ENCODE results near the gene UBA6.
"Not testable (repeated sequence)": the region's sequence is repeated elsewhere in the genome, so short reads cannot be mapped to it uniquely, and the experiment has no call there.

The UBA6 gene

GRCh38 chr4:67736262-67736661, 35.3 kb upstream of the UBA6 start:
- TF ChIP-seq CTCF (IDR thresholded peaks at IDR 0.05; ENCODE audit: borderline replicate concordance, insufficient read depth, low read depth, low read length) = no peak

GRCh38 chr4:67735325-67735724, 34.4 kb upstream of the UBA6 start:
- H3K4me3 ChIP-seq (ENCODE audit: low read depth, low read length) = no peak overlapping the region
- no peak for TF ChIP-seq CTCF (IDR thresholded peaks at IDR 0.05; ENCODE audit: borderline replicate concordance, insufficient read depth, low read depth, low read length)

More at GRCh38 chr4:67736262-67736661, 35.3 kb upstream of the UBA6 start:
- no peak overlapping the region for H3K4me3 ChIP-seq (ENCODE audit: low read depth, low read length)

GRCh38 chr4:67730511-67730910, 29.6 kb upstream of the UBA6 start:
- H3K4me3 ChIP-seq (ENCODE audit: low read depth, low read length) = not testable (repeated sequence)

GRCh38 chr4:67727124-67727850, 26.3 kb upstream of the UBA6 start:
- no peak for TF ChIP-seq CTCF (IDR thresholded peaks at IDR 0.05; ENCODE audit: borderline replicate concordance, insufficient read depth, low read depth, low read length)
- H3K4me3 ChIP-seq (ENCODE audit: low read depth, low read length) = no peak overlapping the region

- no peak for TF ChIP-seq CTCF (IDR thresholded peaks at IDR 0.05; ENCODE audit: borderline replicate concordance, insufficient read depth, low read depth, low read length)
- H3K4me3 ChIP-seq (ENCODE audit: low read depth, low read length) = no peak overlapping the region
Measured at GRCh38 chr4:67725981-67726380, 25.0 kb upstream of the UBA6 start.

GRCh38 chr4:67725132-67725531, 24.2 kb upstream of the UBA6 start:
- TF ChIP-seq CTCF (IDR thresholded peaks at IDR 0.05; ENCODE audit: borderline replicate concordance, insufficient read depth, low read depth, low read length) = no peak
- H3K4me3 ChIP-seq (ENCODE audit: low read depth, low read length) = no peak overlapping the region

GRCh38 chr4:67723949-67724348, 23.0 kb upstream of the UBA6 start:
- no peak overlapping the region for H3K4me3 ChIP-seq (ENCODE audit: low read depth, low read length)

More at GRCh38 chr4:67723949-67724348, 23.0 kb upstream of the UBA6 start:
- no peak for TF ChIP-seq CTCF (IDR thresholded peaks at IDR 0.05; ENCODE audit: borderline replicate concordance, insufficient read depth, low read depth, low read length)

All from GM12875 (cell line).